Fibroblast of gingiva (primary cell): ENCODE data around the gene POR.
"Not testable (repeated sequence)": the region's sequence is repeated elsewhere in the genome, so short reads cannot be mapped to it uniquely, and the experiment has no call there.

Experiments
- DNase-seq: peaks from one replicate; pipeline ENCODE4 v3.0.0-alpha.2; 2011; ENCODE audit warnings: low read depth

The POR gene

DNA sequence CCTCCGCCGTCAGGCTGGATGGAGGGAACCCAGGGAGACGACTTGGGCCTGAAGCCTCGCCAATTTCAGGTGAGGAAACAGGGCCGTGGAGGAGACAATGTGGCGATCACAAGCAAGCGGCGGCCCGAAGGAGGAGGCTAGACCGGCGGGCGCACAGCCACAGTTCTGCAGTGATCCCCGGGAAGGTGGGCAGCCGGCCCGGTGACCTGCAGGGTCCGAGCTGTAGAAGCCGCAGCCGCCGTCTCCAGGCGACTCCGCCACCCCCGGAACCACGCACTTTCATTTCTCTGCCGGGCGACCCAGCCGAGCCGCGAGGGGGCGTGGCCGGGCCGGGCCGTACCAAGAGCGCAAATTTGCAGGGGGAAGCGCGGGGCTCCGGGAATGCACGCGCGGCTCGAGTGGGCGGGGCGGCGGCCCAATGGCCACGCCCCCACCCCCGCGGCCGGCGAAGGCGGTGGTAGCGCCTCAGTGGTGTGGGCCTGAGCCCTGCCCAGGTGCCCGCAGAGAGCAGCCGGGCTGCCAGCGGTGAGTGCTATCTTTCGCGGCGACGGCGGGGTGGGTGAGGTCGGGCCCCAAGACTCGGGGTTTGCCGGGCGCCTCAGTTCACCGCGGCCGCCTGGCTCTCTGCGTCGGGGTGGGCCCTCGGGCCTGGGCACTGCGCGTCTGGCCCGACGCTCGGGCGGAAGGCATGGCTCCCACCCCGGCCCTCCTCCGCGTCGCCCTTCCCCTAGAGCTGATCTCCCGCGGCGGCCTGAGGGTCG, at the start of gene POR:
Gene POR (plus strand): TSS at position 501 of the 761 bp plus-strand sequence. CDS start 38,847 bp downstream, outside the sequence.
- DNase-seq, result peak; percentile 96

DNA sequence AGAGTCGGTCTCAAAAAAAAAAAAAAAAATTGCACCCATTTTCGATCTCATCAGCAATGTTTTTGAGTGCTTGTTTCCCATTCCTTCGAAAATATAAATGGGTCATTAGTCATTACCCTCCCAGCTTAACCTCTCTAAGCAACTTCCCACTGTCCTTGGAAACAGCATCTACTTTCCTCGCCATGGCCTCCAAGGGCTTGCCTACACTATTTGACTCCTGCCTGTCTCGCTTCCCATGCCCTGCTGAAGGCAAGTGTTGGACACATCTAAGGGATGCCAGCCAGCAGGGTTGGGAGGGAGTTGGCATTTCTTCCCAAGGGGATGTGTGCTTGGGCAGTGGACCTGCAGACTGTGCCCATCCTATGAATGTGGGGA, 48.9 kb upstream of the POR start:
- no peak for DNase-seq

- peak; percentile 59 for DNase-seq
Measured at GRCh38 chr7:75866489-75867389, 48.2 kb upstream of the POR start.

DNA sequence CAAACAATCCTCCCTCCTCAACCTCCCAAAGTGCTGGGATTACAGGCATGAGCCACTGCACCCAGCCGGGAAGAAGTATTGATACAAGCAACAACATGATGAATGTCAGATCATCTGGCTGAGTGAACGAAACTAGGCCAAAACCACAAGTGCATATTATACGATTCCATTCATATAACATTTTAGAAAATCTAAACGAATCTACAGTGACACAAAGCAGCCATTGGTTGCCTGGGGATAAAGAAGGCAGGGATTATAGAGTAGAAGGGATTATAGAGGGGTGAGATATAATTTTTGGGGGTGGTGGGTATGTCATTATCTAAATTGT, 47.6 kb upstream of the POR start:
- no peak for DNase-seq

DNA sequence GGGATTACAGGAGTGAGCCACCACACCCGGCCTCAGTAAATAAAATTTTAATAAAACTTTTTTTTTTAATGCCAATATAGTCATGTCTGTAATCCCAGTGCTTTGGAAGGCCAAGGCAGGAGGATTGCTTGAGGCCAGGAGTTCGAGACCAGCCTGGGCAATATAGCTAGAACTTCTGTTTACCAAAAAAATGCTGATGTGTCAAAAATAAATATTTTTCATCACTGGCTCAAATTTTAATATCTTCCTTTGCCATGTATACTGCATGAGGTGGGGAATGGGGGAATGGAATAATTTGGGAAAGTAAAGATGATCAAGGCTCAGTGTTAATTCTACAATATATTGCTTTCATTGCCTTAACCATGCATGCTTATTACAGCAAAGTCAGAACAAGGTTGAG, 46.8 kb upstream of the POR start:
- no peak for DNase-seq

- DNase-seq, result no peak
Measured at GRCh38 chr7:75869776-75870379, 45.1 kb upstream of the POR start.

- DNase-seq, result no peak
Measured at GRCh38 chr7:75870557-75871161, 44.3 kb upstream of the POR start.

- no peak for DNase-seq
Measured at GRCh38 chr7:75872073-75872782, 42.7 kb upstream of the POR start.

GRCh38 chr7:75874180-75874579, 40.8 kb upstream of the POR start:
- not testable (repeated sequence) for DNase-seq

DNA sequence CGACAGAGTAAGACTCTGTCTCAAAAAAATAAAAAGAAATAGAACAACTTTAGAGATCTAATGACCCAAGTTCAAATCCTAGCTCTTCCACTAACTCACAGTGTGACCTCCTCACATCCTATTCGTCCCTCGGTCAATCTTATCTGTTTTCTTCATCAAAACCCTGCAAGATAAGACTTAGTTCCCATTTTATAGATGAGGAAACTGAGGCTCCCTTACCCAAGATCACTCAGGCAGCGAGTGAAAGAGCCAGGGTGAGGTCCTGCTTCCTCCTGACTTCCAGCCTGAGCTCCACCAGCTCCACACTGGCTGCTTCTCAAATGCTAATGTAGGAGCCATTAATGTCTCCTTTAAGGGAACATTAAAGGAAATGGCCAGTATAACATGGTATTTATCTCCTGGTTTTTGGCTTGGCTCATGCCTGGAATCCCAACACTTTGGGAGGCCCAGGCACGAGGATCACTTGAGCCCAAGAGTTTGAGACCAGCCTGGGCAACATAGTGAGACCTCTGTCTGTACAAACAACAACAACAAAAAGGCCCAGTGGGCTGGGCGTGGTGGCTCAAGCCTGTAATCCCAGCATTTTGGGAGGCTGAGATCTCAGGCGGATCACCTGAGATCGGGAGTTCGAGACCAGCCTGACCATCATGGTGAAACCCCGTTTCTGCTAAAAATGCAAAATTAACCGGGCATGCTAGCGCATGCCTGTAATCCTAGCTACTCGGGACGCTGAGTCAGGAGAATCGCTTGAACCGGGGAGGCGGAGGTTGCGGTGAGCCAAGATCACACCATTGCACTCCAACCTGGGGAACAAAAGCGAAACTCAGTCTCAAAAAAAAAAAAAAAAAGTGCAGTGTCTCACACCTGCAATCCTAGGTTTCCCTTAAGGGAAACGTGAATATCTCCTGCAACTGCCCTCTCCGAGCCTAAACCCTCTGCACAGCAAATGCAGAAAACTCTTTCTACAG, 39.6 kb upstream of the POR start:
- no peak for DNase-seq

GRCh38 chr7:75876126-75876881, 38.7 kb upstream of the POR start:
- no peak for DNase-seq

GRCh38 chr7:75878312-75878768, 36.6 kb upstream of the POR start:
- DNase-seq, result no peak

DNA sequence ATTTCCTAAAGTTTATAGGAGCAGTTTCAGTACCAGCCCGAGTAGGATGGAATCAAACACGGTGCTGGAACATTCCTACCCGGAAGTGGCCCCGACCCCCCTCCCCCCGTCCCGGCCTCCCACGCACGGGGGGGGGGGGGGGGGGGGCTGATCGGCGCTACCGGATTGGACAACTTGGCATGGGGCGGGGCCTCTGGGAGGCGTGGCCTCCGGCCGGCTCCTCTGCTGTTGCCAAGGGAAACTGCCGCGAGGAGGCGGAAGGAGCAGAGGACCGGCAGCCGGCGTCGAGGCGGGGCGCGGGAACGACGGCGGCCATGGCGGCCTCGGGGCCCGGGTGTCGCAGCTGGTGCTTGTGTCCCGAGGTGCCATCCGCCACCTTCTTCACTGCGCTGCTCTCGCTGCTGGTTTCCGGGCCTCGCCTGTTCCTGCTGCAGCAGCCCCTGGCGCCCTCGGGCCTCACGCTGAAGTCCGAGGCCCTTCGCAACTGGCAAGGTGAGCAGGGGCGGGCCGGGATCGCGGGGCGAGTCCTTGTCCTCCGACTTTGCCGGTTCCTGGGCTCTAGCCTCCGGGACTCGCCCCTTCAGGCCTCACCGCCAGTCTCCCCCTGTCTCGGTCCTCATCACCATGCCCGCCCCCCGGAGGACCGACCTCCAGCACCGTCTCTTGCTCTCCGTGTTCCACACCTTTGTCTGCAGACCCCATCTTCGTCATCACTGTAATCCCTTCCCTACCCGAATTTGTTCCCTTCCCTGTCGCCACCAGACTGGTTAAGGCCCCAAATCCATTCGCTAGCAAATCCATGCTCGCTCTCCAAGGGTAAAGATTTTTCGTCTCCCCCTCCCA, 36.0 kb upstream of the POR start, which contains the start of gene RHBDD2:
Gene RHBDD2 (plus strand): TSS at position 266 of the 843 bp plus-strand sequence. CDS start 49 bp downstream, at position 315.
- peak; percentile 90 for DNase-seq

GRCh38 chr7:75879771-75880184, 35.2 kb upstream of the POR start:
- DNase-seq, result no peak

GRCh38 chr7:75880242-75880641, 34.7 kb upstream of the POR start:
- DNase-seq, result no peak

GRCh38 chr7:75881436-75882095, 33.4 kb upstream of the POR start:
- no peak for DNase-seq

GRCh38 chr7:75883265-75883824, 31.6 kb upstream of the POR start:
- DNase-seq, result not testable (repeated sequence)

DNA sequence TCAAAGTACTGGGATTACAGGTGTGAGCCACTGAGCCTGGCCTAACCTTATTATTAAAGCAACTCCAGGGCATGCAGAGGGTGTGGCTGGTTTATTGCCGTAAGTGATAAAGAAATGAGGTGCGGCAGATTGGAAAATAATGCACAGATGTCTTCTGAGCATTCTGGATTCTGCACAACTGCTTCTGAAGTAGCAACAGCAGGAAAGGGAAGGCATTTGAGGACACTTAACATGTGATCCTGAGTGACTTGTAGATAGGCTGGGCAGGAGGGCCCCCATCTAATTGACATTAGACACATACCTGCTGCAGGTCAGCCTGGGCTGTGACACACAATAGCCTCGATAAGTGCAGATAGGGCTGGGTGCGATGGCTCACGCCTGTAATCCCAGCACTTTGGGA, 30.5 kb upstream of the POR start:
- DNase-seq, result no peak
